Erythroblast (primary cell): ENCODE results near the gene TPD52L1.

Experiments used
- GATA1 ChIP-seq: IDR thresholded peaks from 2 replicates; pipeline ENCODE4 v1.6.1; 2011; ENCODE audit warnings: low read depth, mild to moderate bottlenecking, control low read depth, low read length, moderate library complexity
- POLR2A ChIP-seq: IDR thresholded peaks from 2 replicates; pipeline ENCODE4 v1.6.1; 2011; ENCODE audit warnings: mild to moderate bottlenecking, low read length

DNA sequence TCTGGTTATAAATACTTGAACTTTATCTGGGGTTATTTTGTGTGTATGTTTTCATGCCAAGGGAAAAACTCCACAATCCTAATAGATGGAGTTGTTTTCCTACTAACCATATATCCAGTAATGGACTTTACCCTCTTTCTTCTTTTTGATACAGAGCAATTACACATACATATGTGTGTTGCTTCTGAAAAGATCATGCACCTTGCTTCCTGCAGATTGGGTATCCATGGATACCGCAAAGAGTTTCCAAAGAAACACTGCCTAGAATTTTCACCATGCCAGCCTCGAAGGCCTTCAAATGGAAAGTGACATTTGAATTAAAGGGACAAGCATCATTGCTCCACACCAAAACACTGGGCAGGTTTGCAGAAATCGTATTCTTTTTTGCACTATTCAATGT lies 121.4 kb downstream of the TPD52L1 start:
- TF ChIP-seq POLR2A, result no peak
- TF ChIP-seq GATA1, result no peak
